ENCODE data around the gene VANGL2.
"Not testable (repeated sequence)": the region's sequence is repeated elsewhere in the genome, so short reads cannot be mapped to it uniquely, and the experiment has no call there.

- TF ChIP-seq CTCF, POLR2A (IDR thresholded peaks at IDR 0.05): not testable (repeated sequence)
Measured at GRCh38 chr1:160384812-160385211, 15.6 kb upstream of the VANGL2 start.

Measured in prostate gland (tissue), 2 donors.